Measurements from ENCODE around the gene SUGP1. TPM values are rescaled to one million over a fixed set of nuclear protein-coding genes. Genes with fewer than 3 reads are reported as not detected.

The SUGP1 gene
- total and polyA plus RNA-seq, 2 of the 13 experiments (the other 11 are each of a cell fraction or from before 2014, with no cell fraction given) = 21.6 to 25.9 TPM

DNA sequence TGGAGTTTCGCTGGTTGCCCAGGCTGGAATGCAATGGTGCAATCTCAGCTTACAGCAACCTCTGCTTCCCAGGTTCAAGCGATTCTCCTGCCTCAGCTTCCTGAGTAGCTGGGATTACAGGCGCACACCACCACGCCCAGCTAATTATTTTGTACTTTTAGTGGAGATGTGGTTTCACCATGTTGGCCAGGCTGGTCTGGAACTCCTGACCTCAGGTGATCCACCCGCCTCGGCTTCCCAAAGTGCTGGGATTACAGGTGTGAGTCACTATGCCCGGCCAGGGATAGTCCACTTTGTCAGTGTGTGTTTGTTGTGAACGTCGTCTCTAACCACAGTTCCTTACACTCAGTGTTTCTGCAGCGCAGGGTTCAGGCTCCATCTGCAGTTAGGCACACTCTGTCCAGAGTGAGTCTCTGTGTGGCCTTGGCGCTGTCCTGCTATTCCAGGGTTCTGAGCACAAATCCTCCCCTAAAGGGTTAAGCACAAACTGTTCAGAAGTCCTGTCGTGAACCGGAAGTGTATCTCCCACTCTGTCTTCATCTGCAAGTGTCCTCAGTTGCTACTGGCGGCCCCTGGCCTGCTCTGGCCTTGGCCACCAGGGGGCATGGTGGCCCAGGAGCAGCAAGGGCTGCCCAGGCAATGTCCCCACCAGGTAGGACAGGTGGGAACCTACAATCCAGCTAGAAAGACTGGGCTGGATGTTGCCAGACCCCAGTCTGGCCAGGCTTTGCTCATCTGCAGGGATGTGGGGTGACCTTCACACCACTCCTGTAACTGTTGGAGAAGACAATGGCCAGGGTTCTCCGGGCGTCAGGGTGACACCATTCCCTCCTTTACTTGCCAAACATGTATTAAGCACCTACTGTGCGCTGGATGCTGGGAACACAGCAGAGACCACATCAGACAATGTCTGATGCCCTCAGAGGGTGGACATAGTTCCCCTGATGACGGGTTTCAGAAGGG, 46.4 kb upstream of the SUGP1 start (continued):
- TF ChIP-seq, protein P1, sequence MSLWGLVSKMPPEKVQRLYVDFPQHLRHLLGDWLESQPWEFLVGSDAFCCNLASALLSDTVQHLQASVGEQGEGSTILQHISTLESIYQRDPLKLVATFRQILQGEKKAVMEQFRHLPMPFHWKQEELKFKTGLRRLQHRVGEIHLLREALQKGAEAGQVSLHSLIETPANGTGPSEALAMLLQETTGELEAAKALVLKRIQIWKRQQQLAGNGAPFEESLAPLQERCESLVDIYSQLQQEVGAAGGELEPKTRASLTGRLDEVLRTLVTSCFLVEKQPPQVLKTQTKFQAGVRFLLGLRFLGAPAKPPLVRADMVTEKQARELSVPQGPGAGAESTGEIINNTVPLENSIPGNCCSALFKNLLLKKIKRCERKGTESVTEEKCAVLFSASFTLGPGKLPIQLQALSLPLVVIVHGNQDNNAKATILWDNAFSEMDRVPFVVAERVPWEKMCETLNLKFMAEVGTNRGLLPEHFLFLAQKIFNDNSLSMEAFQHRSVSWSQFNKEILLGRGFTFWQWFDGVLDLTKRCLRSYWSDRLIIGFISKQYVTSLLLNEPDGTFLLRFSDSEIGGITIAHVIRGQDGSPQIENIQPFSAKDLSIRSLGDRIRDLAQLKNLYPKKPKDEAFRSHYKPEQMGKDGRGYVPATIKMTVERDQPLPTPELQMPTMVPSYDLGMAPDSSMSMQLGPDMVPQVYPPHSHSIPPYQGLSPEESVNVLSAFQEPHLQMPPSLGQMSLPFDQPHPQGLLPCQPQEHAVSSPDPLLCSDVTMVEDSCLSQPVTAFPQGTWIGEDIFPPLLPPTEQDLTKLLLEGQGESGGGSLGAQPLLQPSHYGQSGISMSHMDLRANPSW (CRISPR knock-in tag; IDR thresholded peaks at IDR 0.05; ENCODE audit: borderline replicate concordance) = 0 out of 2 replicates have a peak, but pooled peaks have one; percentile 38
- 0 out of 2 replicates have a peak, but pooled peaks have one; percentile 59 for TF ChIP-seq SIN3A (IDR thresholded peaks at IDR 0.05; ENCODE audit: borderline replicate concordance, low read depth, low read length)
- TF ChIP-seq, protein P2, sequence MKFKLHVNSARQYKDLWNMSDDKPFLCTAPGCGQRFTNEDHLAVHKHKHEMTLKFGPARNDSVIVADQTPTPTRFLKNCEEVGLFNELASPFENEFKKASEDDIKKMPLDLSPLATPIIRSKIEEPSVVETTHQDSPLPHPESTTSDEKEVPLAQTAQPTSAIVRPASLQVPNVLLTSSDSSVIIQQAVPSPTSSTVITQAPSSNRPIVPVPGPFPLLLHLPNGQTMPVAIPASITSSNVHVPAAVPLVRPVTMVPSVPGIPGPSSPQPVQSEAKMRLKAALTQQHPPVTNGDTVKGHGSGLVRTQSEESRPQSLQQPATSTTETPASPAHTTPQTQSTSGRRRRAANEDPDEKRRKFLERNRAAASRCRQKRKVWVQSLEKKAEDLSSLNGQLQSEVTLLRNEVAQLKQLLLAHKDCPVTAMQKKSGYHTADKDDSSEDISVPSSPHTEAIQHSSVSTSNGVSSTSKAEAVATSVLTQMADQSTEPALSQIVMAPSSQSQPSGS (CRISPR knock-in tag; IDR thresholded peaks at IDR 0.05) = peak; percentile 81
- TF ChIP-seq NKX3-1 (CRISPR knock-in tag; IDR thresholded peaks at IDR 0.05) = no peak
- no peak for TF ChIP-seq RELA (CRISPR knock-in tag; IDR thresholded peaks at IDR 0.05)
- TF ChIP-seq HOXD1 (CRISPR knock-in tag; IDR thresholded peaks at IDR 0.05) = no peak; the same call in 1 of the 2 replicates
- peak; percentile 62 for TF ChIP-seq ZNF768 (CRISPR knock-in tag; IDR thresholded peaks at IDR 0.05)
- no peak for TF ChIP-seq ATM (IDR thresholded peaks at IDR 0.05; ENCODE audit: borderline replicate concordance)
- TF ChIP-seq TRIM24 (CRISPR knock-in tag; IDR thresholded peaks at IDR 0.05) = no peak
- no peak for TF ChIP-seq ZBTB21 (CRISPR knock-in tag; IDR thresholded peaks at IDR 0.05)
- peak; percentile 69 for TF ChIP-seq MIXL1 (CRISPR knock-in tag; IDR thresholded peaks at IDR 0.05)
- no peak for TF ChIP-seq SIN3B (IDR thresholded peaks at IDR 0.05; ENCODE audit: low read length)
- TF ChIP-seq ZNF367 (CRISPR knock-in tag; IDR thresholded peaks at IDR 0.05; ENCODE audit: borderline replicate concordance) = no peak
- TF ChIP-seq, protein P3, sequence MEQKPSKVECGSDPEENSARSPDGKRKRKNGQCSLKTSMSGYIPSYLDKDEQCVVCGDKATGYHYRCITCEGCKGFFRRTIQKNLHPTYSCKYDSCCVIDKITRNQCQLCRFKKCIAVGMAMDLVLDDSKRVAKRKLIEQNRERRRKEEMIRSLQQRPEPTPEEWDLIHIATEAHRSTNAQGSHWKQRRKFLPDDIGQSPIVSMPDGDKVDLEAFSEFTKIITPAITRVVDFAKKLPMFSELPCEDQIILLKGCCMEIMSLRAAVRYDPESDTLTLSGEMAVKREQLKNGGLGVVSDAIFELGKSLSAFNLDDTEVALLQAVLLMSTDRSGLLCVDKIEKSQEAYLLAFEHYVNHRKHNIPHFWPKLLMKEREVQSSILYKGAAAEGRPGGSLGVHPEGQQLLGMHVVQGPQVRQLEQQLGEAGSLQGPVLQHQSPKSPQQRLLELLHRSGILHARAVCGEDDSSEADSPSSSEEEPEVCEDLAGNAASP (CRISPR knock-in tag; IDR thresholded peaks at IDR 0.05; ENCODE audit: borderline replicate concordance) = peak; percentile 98
- no peak for TF ChIP-seq NBN (conservative IDR thresholded peaks at IDR 0.05)
- TF ChIP-seq HDAC2 (CRISPR knock-in tag; IDR thresholded peaks at IDR 0.05) = peak; percentile 91
- TF ChIP-seq NFIB (CRISPR knock-in tag; IDR thresholded peaks at IDR 0.05; ENCODE audit: borderline replicate concordance) = no peak
- TF ChIP-seq, protein P4, sequence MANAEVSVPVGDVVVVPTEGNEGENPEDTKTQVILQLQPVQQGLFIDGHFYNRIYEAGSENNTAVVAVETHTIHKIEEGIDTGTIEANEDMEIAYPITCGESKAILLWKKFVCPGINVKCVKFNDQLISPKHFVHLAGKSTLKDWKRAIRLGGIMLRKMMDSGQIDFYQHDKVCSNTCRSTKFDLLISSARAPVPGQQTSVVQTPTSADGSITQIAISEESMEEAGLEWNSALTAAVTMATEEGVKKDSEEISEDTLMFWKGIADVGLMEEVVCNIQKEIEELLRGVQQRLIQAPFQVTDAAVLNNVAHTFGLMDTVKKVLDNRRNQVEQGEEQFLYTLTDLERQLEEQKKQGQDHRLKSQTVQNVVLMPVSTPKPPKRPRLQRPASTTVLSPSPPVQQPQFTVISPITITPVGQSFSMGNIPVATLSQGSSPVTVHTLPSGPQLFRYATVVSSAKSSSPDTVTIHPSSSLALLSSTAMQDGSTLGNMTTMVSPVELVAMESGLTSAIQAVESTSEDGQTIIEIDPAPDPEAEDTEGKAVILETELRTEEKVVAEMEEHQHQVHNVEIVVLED (CRISPR knock-in tag; IDR thresholded peaks at IDR 0.05; ENCODE audit: borderline replicate concordance) = peak; percentile 62; the same call in 1 of the 2 replicates
- no peak for TF ChIP-seq ZNF703 (CRISPR knock-in tag; IDR thresholded peaks at IDR 0.05; ENCODE audit: borderline replicate concordance)
- no peak for TF ChIP-seq AKAP8 (CRISPR knock-in tag; IDR thresholded peaks at IDR 0.05)
- TF ChIP-seq RARG (CRISPR knock-in tag; IDR thresholded peaks at IDR 0.05; ENCODE audit: low read depth) = no peak
- TF ChIP-seq, protein P5, sequence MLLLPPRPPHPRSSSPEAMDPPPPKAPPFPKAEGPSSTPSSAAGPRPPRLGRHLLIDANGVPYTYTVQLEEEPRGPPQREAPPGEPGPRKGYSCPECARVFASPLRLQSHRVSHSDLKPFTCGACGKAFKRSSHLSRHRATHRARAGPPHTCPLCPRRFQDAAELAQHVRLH (CRISPR knock-in tag; IDR thresholded peaks at IDR 0.05; ENCODE audit: borderline replicate concordance, low read depth) = peak; percentile 91; the same call in 1 of the 2 replicates
